ENCODE data around the gene XRCC3.

Gene XRCC3

DNA sequence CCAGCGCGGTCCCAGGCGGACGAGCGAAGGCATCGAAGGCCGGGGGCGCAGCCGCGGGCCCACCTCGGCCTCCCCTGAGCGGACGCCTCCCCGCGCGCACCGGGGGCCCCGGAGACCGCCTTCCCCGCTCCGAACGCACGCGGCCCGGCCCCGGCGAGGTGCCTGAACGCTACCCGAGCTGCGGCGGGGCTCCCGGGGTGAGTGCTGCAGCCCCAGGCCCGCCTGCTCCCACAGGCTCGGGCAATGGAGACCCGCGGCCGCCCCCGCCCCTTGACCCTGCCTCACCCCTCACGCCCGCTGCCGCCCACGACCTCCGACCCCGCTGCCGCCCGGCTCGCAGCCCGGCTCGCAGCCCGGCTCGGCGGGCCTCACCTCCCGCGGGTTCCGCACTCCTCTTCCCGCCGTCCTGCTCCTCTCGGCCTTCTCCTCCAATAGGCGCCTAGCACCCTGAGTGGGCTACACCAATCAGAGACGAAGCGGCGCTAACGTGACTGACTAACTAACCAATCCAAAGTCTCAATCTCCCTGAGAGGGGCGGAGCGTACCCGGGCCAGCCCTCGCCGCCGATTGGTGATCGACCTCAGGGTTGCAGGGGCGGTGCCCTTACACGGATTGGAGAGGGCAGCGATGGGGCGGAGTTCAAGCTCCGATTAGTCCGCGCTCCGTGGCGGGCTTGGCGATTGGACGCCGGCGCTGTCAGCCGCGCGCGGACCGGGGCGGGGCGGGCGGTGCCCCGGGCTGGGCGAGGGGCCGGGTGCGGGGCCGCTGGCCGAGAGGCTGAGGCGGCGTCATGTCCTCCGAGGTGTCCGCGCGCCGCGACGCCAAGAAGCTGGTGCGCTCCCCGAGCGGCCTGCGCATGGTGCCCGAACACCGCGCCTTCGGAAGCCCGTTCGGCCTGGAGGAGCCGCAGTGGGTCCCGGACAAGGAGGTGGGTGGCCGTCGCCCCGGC is at the start of gene XRCC3, which contains the start of gene ZFYVE21:
TSS of gene XRCC3 (minus strand) at position 400 of the 949 bp plus-strand sequence. CDS start 4,364 bp downstream, outside the sequence.
TSS of gene ZFYVE21 (plus strand) at position 759 of the 949 bp plus-strand sequence. CDS start at position 791, 32 bp downstream.
- peak; percentile 99 for DNase-seq (ENCODE audit: extremely low spot score)
- TF ChIP-seq ELF4 (IDR thresholded peaks at IDR 0.05) = no peak
- TF ChIP-seq FOXM1 (IDR thresholded peaks at IDR 0.05; ENCODE audit: borderline replicate concordance) = no peak
- TF ChIP-seq ZNF384 (IDR thresholded peaks at IDR 0.05) = no peak
- TF ChIP-seq FOXA1 (IDR thresholded peaks at IDR 0.05) = no peak
- TF ChIP-seq FOXK2 (IDR thresholded peaks at IDR 0.05) = no peak
- TF ChIP-seq ARNT (IDR thresholded peaks at IDR 0.05) = 0 out of 2 replicates have a peak, but pooled peaks have one; percentile 12
- no peak; the same call in 1 of the 2 replicates for TF ChIP-seq SP1 (IDR thresholded peaks at IDR 0.05)
- TF ChIP-seq L3MBTL2 (conservative IDR thresholded peaks at IDR 0.05) = peak; percentile 38
- no peak for TF ChIP-seq HDGF (IDR thresholded peaks at IDR 0.05; ENCODE audit: borderline replicate concordance)
- TF ChIP-seq CTBP1 (IDR thresholded peaks at IDR 0.05; ENCODE audit: borderline replicate concordance) = no peak
- peak; percentile 74; the same call in 1 of the 2 replicates for TF ChIP-seq LEF1 (IDR thresholded peaks at IDR 0.05; ENCODE audit: borderline replicate concordance)
- TF ChIP-seq BHLHE40 (IDR thresholded peaks at IDR 0.05; ENCODE audit: borderline replicate concordance) = no peak
- TF ChIP-seq NFRKB (IDR thresholded peaks at IDR 0.05) = no peak
- TF ChIP-seq, protein P1, sequence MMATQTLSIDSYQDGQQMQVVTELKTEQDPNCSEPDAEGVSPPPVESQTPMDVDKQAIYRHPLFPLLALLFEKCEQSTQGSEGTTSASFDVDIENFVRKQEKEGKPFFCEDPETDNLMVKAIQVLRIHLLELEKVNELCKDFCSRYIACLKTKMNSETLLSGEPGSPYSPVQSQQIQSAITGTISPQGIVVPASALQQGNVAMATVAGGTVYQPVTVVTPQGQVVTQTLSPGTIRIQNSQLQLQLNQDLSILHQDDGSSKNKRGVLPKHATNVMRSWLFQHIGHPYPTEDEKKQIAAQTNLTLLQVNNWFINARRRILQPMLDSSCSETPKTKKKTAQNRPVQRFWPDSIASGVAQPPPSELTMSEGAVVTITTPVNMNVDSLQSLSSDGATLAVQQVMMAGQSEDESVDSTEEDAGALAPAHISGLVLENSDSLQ (IDR thresholded peaks at IDR 0.05) = peak; percentile 99
- TF ChIP-seq SUZ12 (IDR thresholded peaks at IDR 0.05) = no peak
- TF ChIP-seq TARDBP (IDR thresholded peaks at IDR 0.05) = no peak
- ChIA-PET CTCF (no interaction called here), POLR2A (interaction anchor here (0.5 to 3.0 kb wide), 18 partner anchors 9 to 186 kb away, joined by 3 to 13 read pairs (median 4); no protein-coding TSS in a partner anchor)

DNA sequence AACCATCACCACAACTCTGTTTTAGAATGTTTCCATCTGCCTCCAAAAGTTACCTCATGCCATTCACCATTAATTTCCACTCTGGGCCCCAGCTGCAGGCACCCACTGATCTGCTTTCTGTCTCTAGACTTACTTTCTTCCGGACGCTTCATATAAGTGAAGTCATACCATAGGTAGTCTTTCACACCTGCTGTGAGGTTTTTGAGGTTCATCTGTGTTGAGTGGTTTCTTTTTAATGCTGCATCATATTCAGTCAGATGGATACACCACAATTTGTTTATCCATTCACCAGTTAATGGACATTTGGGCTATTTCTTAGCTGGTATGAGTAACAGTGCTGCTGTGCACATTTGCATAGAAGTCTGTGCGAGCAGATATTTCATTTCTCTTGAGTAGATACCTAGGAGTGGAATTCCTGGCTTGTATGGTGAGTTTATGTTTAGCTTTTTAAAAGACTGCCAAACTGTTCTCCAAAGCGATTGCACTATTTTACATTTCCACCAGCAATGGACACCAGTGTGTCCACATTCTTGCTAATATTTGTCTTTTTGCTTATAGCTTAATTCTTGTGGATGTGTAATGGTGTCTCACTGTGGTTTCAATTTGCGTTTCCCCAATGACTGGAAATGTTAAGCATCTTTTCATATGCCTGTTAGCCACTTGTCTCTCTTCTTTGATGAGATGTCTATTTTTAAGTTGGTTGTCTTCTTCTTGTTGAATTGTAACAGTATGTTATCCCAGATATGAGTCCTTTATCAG is 48.7 kb upstream of the XRCC3 start:
- POLR2A ChIA-PET = no interaction called here
- CTCF ChIA-PET = no interaction called here
- DNase-seq (ENCODE audit: extremely low spot score) = no peak
- TF ChIP-seq FOXK2 (IDR thresholded peaks at IDR 0.05) (no peak), NFRKB (IDR thresholded peaks at IDR 0.05) (no peak), TARDBP (IDR thresholded peaks at IDR 0.05) (no peak), FOXM1 (IDR thresholded peaks at IDR 0.05; ENCODE audit: borderline replicate concordance) (no peak), ELF4 (IDR thresholded peaks at IDR 0.05) (no peak), SUZ12 (IDR thresholded peaks at IDR 0.05) (no peak), HDGF (IDR thresholded peaks at IDR 0.05; ENCODE audit: borderline replicate concordance) (no peak), LEF1 (IDR thresholded peaks at IDR 0.05; ENCODE audit: borderline replicate concordance) (no peak), FOXA1 (IDR thresholded peaks at IDR 0.05) (no peak), SP1 (IDR thresholded peaks at IDR 0.05) (no peak), BHLHE40 (IDR thresholded peaks at IDR 0.05; ENCODE audit: borderline replicate concordance) (no peak), ZNF384 (IDR thresholded peaks at IDR 0.05) (no peak), CTBP1 (IDR thresholded peaks at IDR 0.05; ENCODE audit: borderline replicate concordance) (no peak), ARNT (IDR thresholded peaks at IDR 0.05) (no peak)

DNA sequence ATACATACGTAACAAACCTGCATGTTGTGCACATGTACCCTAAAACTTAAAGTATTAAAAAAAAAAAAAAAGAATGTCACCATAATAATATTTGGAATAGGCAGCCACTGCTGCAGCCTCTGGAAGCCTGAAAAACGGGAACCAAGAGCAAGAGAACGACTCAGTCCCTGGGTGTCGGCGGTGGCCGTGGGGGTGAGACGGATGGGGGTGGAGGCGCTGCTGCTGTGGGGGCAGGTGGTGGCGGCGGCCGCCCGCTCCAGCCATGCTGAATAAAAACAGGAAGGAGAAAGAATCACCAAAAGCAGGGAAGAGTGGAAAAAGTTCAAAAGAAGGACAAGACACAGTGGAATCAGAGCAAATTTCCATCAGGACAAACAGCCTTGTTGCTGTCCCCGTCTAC is 47.3 kb upstream of the XRCC3 start:
- no peak for TF ChIP-seq L3MBTL2 (conservative IDR thresholded peaks at IDR 0.05)
- no peak for DNase-seq (ENCODE audit: extremely low spot score)
- ChIA-PET POLR2A (no interaction called here), CTCF (no interaction called here)

DNA sequence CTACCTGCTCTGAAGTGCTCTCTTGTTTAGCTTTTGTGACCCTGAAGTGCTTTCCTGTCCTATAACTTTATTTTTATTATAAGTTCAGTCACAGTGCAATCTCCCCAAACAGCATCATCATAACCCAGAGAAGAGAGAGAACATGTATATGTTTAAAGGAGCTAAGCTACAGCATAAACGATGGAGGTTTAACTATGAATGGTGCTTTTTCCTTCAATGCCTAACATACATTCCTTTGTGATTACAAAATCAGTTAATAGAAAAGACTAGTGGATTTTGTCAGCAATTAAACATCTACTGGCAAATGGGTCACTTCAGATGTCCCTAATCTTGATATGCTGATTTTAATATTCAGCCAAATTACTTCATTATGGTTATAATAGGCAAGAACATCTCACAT is 46.8 kb upstream of the XRCC3 start:
- ChIA-PET POLR2A (no interaction called here), CTCF (no interaction called here)
- no peak for DNase-seq (ENCODE audit: extremely low spot score)
- TF ChIP-seq FOXA1 (IDR thresholded peaks at IDR 0.05) (no peak), FOXM1 (IDR thresholded peaks at IDR 0.05; ENCODE audit: borderline replicate concordance) (no peak), ZNF384 (IDR thresholded peaks at IDR 0.05) (no peak), L3MBTL2 (conservative IDR thresholded peaks at IDR 0.05) (no peak), BHLHE40 (IDR thresholded peaks at IDR 0.05; ENCODE audit: borderline replicate concordance) (no peak), FOXK2 (IDR thresholded peaks at IDR 0.05) (no peak)
- TF ChIP-seq, protein P1 (IDR thresholded peaks at IDR 0.05) = no peak

DNA sequence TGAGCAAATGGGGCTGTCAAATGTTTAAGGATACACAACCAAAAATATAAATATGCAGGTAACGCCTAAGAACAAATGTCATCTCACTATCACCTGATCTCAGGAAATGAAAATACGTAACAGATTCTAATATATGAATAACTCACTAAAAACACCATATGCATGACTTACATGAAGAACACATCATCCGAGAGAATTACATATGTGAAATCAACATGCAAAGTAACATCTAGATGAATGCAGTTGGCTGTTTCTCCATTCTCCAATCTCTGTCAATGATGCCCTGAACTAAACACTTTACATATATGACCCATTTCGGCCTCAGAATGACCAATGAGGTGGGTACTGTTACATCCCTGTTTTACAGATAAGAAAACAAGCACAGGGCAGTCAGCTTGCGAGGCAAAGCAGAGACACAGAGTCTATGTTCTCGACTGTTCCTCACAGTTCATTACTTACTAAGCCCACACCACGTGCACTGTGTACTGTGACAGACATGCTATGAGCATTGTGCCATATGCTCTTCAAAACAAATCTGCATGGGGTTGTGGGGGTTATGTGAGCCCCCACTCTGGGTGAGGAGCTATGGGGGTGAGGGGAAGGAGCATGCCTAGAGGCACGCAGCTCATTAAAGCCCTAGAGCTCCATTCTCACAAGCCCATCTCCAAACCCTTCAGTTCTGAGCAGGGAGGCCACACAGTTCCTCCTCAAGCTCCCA is 43.0 kb upstream of the XRCC3 start:
- TF ChIP-seq L3MBTL2 (conservative IDR thresholded peaks at IDR 0.05) (no peak), FOXA1 (IDR thresholded peaks at IDR 0.05) (no peak), LEF1 (IDR thresholded peaks at IDR 0.05; ENCODE audit: borderline replicate concordance) (no peak), NFRKB (IDR thresholded peaks at IDR 0.05) (no peak), FOXM1 (IDR thresholded peaks at IDR 0.05; ENCODE audit: borderline replicate concordance) (no peak), ELF4 (IDR thresholded peaks at IDR 0.05) (no peak), ARNT (IDR thresholded peaks at IDR 0.05) (no peak), CTBP1 (IDR thresholded peaks at IDR 0.05; ENCODE audit: borderline replicate concordance) (no peak), HDGF (IDR thresholded peaks at IDR 0.05; ENCODE audit: borderline replicate concordance) (no peak), SP1 (IDR thresholded peaks at IDR 0.05) (no peak)
- ChIA-PET CTCF (interaction anchor here (0.8 kb wide), 1 partner anchor 33 kb away, joined by 3 read pairs; no protein-coding TSS in a partner anchor), POLR2A (no interaction called here)
- no peak for DNase-seq (ENCODE audit: extremely low spot score)
